Left cardiac atrium (tissue), 4 donors: ENCODE results near the gene METTL17. TPM values are rescaled to one million over a fixed set of nuclear protein-coding genes. Genes with fewer than 3 reads are reported as not detected.
"Not testable (repeated sequence)": the region's sequence is repeated elsewhere in the genome, so short reads cannot be mapped to it uniquely, and the experiment has no call there.

Experiments
- ATAC-seq, 2 donors: fragments of 200-7000 bp; cut with Tn5 transposase; one replicate each; pipeline ENCODE4 v1.9.1; 2020; ENCODE audit warnings: mild to moderate bottlenecking in 2 of 2, moderate library complexity in 2 of 2
- DNase-seq: peaks from one replicate; pipeline ENCODE4 v3.0.0-alpha.2; 2020
- intact Hi-C, 2 donors: fragments of 100-400 bp; cut with DNase I; formaldehyde crosslinking; loops; one replicate each; pipeline versions ENCODE4 v1.14.1 to v1.15.1; 2022 to 2023
- microRNA-seq, 2 donors: library from miRNA; unstranded; fragments of <30 nt; microRNA quantifications; one replicate each; pipeline ENCODE4 v1.2.0, GENCODE V29; 2020
- total RNA-seq, 2 donors: library from RNA; stranded (reverse); fragmentation: NEBNext Ultra II Directional; extraction: Animal tissue kit (Norgen Biotek cat#: 25700); gene quantifications; one replicate each; pipeline ENCODE4 v1.2.1, GENCODE V29; 2021
- donor health status: DM: no; HTN: yes; CAD: no.
- donor health status: DM: no; HTN: yes; CAD: no; lungs with severe emphysema.
- donor health status: DM: yes; HTN: yes; CAD: no.
- donor health status: Dilated cardiomyopathy.

METTL17 gene
- total RNA-seq, 2 donors from 2014 or later = 33.8 to 39.0 TPM

DNA sequence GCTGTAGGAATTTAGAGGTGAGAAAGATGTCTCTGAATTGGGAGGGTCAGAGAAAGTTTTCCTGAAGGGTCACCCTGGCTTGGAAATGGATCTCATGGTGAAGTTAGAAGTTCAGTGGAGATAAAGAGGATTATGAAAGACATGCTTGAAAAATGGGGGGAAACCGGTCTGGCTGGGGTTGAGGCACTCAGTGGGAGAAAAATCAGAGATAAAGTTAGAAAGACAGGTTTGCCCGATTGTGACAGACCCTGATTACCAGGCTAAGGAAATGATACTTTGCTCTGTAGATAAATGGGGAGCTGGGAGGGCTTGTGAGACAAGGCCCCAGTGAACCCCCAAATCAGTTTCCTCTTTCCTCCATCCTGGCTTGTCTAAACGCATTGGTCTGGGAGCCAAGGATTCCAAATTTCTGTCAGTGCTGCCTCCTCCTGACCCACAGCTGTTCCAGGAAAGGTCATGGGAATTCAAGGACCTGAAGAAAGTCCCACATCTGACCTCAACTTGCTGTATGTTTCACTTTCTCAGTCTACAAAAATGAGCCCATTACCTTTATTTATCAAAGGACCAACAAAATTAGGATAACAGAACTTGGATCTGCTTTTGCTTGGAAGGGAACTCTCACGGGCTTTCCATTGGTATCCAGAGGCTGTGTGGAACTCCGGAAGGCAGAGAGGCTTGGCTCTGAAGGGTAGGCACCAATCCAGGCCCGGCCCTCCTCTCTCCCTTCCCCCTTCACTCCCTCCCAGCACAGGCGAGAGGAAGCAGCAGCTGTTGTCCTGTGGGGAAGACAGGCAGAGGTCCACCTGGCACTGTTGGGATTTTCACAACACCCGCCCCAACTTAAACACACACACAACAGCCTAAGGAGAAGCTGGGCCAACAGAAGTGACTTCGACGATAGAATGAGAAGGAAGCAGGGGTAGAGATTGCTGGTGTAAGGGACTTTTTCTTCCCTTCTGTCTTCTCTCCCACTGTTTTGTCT, 49.0 kb downstream of the METTL17 start:
- peak; percentile 83 for DNase-seq
- intact Hi-C loops = loop anchor here in 1 of 2 donors (1.0 kb wide), 1 partner anchor 24 kb away; no protein-coding TSS in a partner anchor
- ATAC-seq = peak; percentile 92 to 96

DNA sequence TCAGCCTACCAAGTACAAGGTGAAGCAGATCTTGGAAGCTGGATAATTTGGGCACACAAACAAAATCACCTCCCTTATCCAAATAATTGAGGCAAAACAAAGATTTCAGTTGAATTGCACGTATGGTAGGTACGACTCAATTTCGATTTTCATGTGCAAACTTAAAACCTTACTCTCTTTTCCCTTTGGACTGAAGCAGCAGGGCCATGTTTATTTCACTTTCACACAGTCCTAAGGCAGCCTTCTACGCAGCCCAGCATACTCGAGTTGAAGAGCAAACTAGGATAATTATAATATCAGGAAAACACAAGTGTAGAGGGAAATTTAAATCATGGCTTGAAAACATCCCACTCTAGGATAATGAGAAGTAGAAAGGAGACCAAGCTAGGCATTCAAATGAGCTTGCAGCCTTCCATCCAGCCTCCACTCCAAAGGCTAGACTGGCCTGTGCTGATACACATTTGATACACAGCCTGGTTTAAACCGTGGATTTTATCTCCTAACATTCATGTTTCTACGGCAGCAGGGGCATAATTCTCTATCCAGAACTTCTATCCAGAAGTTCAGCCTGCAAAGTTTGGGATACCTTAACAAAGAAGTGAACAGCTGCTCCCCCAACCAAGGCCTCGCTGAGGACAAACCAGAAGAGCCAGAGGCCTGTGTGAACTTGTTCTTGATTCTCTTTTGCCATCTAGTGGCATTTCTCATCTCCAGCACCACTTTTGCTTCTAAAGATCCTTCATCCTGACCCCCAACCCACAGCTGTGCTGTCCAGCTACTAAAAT, 50.0 kb downstream of the METTL17 start:
- intact Hi-C loops = loop anchor here (1.0 to 10.0 kb wide), 4 partner anchors 25 to 345 kb away; no protein-coding TSS in a partner anchor
- no peak for DNase-seq

DNA sequence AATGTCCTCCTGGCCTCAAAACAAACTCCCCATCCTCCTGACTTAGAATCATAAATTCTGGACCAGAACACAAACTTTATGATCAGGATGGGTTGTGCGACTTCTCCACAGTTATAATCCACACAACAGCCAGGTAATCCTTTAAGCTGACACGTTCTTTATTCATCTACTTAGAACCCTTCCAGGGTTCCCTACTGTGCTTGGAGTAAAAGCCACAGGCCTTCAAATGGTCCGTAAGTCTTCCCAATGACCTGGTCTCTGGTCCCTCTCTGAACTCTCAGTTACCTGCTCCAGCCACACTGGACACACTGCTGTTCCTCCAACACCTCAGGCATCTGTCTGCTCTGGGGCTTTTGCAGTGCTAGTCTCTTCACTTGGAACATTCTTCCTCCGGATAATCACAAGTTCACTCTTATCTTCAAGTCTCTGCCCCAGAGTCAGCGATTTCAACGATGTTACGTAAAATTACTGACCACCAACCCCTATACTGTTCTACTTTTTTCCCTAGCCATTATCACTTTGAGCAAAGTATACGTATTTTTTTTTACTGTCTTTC, 50.7 kb downstream of the METTL17 start:
- DNase-seq (no peak), ATAC-seq (no peak)
- intact Hi-C loops = loop anchor here (2.0 to 10.0 kb wide), 3 partner anchors 26 to 346 kb away; no protein-coding TSS in a partner anchor

More for the DNA sequence above, 50.0 kb downstream of the METTL17 start:
- peak; percentile 72 to 78 for ATAC-seq

DNA sequence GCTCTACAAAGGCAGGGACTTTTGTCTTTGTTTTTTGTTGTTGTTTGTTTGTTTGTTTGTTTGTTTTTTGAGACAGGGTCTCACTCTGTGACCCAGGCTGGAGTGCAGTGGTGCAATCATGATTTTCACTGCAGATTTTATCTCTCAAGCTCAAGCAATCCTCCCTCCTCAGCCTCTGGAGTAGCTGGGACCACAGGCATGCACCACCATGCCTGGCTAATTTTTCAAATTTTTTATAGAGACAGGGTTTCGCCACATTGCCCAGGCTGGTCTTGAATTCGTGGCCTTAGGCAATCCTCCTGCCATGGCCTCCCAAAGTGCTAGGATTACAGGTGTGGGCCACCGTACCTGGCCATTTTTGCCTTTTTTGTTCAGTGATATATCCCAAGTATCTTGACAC, 51.2 kb downstream of the METTL17 start:
- intact Hi-C loops = loop anchor here (2.0 to 10.0 kb wide), 3 partner anchors 26 to 346 kb away; no protein-coding TSS in a partner anchor
- DNase-seq, ATAC-seq: not testable (repeated sequence)

DNA sequence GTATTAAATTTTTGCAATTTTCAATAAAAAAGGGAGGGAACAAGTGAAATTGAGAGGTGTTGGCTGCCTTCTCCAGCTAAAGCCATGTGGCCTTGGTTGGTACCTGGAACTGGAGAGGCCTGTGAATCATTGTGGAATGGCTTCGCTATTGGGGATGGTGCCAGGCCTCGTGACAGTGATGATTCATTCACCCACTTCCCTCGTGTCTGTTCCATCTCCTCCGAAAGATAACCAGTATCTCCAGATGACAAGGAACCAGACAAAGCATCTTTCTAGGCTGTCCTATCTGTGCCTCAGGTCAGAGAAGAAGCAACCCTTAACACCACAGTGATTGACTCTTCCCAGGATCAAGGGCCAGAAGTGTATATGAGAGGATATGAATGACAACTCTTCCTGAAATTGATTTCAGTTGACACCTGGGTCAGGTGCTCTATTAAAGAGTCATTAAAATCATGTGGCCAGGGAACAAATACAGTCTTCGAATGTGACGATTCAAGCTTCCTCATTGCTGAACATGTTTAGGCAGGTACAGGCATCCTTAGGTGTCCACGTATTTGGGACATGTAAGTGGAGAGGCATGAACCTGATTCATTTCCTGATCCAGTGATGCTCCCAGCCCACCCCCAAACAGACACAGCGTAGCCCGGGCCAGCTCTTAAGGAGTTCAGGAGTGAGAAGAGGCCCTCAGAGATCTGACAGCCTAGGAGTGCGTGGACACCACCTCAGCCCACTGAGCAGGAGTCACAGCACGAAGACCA, 52.1 kb downstream of the METTL17 start, which contains the start of gene RNASE7:
Gene RNASE7, plus strand, starts transcription at position 687 of the 758 bp plus-strand sequence. CDS start 631 bp downstream, outside the sequence.
- intact Hi-C loops = loop anchor here (2.0 to 10.0 kb wide), 3 partner anchors 27 to 347 kb away; no protein-coding TSS in a partner anchor
- DNase-seq (no peak), ATAC-seq (peak in 1 of 2 donors; percentile 14)

DNA sequence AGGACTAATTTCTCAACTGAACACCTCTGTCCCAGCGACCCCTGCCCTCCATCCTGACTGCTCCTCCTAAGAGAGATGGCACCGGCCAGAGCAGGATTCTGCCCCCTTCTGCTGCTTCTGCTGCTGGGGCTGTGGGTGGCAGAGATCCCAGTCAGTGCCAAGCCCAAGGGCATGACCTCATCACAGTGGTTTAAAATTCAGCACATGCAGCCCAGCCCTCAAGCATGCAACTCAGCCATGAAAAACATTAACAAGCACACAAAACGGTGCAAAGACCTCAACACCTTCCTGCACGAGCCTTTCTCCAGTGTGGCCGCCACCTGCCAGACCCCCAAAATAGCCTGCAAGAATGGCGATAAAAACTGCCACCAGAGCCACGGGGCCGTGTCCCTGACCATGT, 53.1 kb downstream of the METTL17 start:
- intact Hi-C loops = loop anchor here in 1 of 2 donors (5.0 to 10.0 kb wide), 2 partner anchors 186 to 348 kb away; no protein-coding TSS in a partner anchor
- ATAC-seq (peak in 1 of 2 donors; percentile 23), DNase-seq (no peak)

DNA sequence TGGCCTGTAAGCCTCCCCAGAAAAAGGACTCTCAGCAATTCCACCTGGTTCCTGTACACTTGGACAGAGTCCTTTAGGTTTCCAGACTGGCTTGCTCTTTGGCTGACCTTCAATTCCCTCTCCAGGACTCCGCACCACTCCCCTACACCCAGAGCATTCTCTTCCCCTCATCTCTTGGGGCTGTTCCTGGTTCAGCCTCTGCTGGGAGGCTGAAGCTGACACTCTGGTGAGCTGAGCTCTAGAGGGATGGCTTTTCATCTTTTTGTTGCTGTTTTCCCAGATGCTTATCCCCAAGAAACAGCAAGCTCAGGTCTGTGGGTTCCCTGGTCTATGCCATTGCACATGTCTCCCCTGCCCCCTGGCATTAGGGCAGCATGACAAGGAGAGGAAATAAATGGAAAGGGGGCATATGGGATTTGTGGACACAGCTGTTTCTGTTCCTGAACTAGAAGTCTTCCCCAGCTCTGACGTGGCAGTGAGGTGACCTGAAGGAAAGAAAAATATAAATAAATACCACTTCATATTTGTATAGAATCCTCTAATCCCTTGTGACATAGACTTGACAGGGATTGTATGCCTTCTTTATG, 53.7 kb downstream of the METTL17 start:
- no peak for DNase-seq
- intact Hi-C loops = loop anchor here in 1 of 2 donors (5.0 to 10.0 kb wide), 2 partner anchors 186 to 349 kb away; no protein-coding TSS in a partner anchor
- ATAC-seq = no peak

DNA sequence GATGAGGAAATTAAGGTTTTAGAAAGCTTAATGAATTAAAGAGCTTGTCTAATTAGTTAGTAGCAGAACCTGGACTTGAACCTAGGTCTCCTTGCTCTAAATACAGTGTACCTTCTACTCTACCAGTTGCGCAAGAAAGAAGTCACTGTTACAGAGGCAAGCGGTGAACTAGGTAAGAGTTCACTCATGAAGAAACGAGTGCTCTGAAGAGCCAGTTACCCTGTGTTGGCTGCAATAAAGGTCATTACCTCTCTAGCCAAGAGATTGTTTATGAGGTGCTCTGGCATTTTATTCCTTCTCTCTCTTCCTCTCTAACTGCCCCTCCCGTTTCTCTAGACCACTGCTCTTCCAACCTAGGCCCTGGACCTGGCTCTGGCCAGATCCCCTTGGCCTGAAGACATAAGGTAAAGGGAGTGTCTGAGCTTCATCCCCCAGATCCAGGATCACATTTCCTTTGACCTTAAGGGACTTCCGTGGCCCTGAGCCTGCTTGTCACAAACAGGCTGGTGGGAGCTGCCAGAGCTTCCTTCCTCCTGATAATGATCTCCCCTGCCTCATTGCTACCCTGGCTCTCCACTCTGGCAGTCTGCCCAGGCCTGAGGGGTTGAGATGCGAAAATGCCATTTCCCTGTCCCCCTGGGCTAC, 54.3 kb downstream of the METTL17 start:
- intact Hi-C loops = loop anchor here in 1 of 2 donors (5.0 to 10.0 kb wide), 2 partner anchors 187 to 349 kb away; no protein-coding TSS in a partner anchor
- DNase-seq (no peak), ATAC-seq (peak in 1 of 2 donors; percentile 8)

Small RNA genes lying within 50 kb of the gene (microRNA-seq; reads per million reads assigned to microRNA genes)
- gene MIR6717 = 0 to 0.20 reads per million in 2 donors

Other genes with a start within 250 kb of the METTL17 start
- gene EDDM3A, start 244.1 kb upstream of the METTL17 start, total RNA-seq = not detected
- gene EDDM3B, start 221.6 kb upstream of the METTL17 start, total RNA-seq = not detected
- 10 to 100 TPM in 1 of 2 donors, 1 to 10 TPM in 1; 6.9 to 16.1 TPM for gene RNASE6, start 208.7 kb upstream of the METTL17 start, total RNA-seq
- 100 to 1,000 TPM; 295 to 632 TPM for gene RNASE1, start 187.1 kb upstream of the METTL17 start, total RNA-seq
- gene RNASE3, start 98.6 kb upstream of the METTL17 start, total RNA-seq = not detected
- 1 to 10 TPM; 1.6 to 3.8 TPM for gene RNASE2, start 34.5 kb upstream of the METTL17 start, total RNA-seq
- gene SLC39A2, start 9.3 kb downstream of the METTL17 start, total RNA-seq = not detected
- gene NDRG2, start 35.1 kb downstream of the METTL17 start, total RNA-seq = 100 to 1,000 TPM; 212 to 215 TPM
- gene TPPP2, start 40.2 kb downstream of the METTL17 start, total RNA-seq = 1 to 10 TPM in 1 of 2 donors, under 1 TPM in 1; 0.44 to 1.6 TPM
- not detected for gene RNASE13, start 44.8 kb downstream of the METTL17 start, total RNA-seq
- not detected for gene RNASE7, start 52.4 kb downstream of the METTL17 start, total RNA-seq
- gene RNASE8, start 67.8 kb downstream of the METTL17 start, total RNA-seq = not detected
- 10 to 100 TPM; 24.9 to 25.5 TPM for gene ARHGEF40, start 80.3 kb downstream of the METTL17 start, total RNA-seq
- gene ZNF219, start 108.7 kb downstream of the METTL17 start, total RNA-seq = 10 to 100 TPM; 38.3 to 44.4 TPM
- under 1 TPM; 0.26 to 0.82 TPM for gene TMEM253, start 111.1 kb downstream of the METTL17 start, total RNA-seq
- gene OR5AU1, start 166.1 kb downstream of the METTL17 start, total RNA-seq = not detected